ENCODE measurements around the gene TAF1D.

- TF ChIP-seq POLR2A (IDR thresholded peaks at IDR 0.05; ENCODE audit: extremely low read depth, insufficient read length) (no peak), CTCF (IDR thresholded peaks at IDR 0.05; ENCODE audit: low read depth, low read length) (no peak), MYC (IDR thresholded peaks at IDR 0.05; ENCODE audit: low read depth, low read length) (no peak)
Measured at GRCh38 chr11:93747122-93747521, 5.8 kb upstream of the TAF1D start.
